NCI-H510A treated with DMSO at 0.1 percent for 48 hours (cell line): ENCODE data around the gene ODAD3.
"Not testable (repeated sequence)": the region's sequence is repeated elsewhere in the genome, so short reads cannot be mapped to it uniquely, and the experiment has no call there.

Experiments used
- DNase-seq: peaks from one replicate; lab custom pipeline; 2025; lab: John Stamatoyannopoulos, UW

The ODAD3 gene

DNA sequence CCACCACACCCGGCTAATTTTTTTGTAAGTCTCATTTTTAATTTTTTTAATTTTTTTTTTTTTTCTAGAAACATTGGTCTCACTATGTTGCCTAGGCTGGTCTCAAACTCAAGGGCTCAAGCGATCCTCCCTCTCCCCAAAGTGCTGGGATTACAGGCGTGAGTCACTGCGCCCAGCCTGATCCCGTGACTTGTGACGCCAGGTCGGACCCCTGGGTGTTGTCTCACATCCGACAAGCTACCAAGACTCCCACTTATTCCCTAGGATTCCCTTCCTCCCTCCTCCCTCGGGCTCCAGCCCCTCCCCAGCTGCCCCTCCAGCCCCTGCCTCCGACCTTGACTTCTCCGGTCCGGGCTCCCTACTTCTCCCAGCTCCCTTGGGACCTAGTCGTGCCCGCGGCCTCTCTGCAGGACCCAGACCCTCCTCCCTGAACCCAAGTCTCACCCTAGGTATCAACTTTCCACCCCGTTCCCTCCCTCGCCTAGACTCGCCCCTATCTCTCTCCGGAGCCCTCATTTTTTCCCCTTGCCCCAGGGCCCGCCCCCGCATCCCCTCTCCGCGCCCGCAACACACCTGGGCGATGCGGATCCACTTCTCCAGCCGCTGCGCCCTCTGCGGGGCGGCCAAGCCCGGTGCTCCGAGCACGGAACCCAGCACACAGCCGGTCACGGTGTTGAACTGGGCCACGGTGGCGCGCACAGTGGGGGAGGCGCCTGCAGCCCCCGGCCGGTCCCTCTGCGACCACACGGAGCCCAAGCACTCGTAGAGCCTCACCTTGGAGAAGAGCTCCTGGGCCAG, 28.9 kb downstream of the ODAD3 start:
- DNase-seq = no peak

DNA sequence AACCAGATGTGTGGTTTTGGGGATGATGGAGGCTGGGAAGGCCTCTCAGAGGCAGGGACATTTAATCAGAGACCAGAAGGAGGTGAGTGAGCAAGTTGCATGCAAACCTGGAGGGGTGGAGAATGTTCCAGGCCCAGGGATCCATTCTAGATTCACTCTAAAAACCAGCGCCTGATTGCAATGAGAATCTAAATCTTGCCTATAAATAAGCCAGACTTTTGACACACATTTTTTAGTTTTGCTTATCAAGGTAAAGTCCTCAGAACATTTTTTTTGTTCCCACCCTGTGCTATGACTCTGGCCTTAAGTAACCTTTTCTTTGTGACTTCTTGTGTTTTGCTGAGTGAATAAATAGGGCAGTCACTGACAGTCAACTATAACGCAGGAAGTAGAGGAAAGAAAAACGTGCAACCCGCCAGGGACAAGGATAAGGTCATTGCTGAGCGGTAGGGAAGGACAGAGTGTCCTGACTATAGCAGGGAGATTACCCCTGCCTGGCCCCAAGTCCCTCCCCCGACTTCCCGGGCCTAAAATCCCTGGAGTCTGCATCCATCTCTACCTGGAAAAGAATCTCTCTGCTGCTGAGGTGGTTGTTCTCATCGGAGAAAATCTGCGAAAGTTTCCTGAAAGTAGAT, 30.2 kb downstream of the ODAD3 start:
- DNase-seq = no peak

GRCh38 chr19:11401808-11402543, 32.9 kb downstream of the ODAD3 start:
- no peak for DNase-seq

DNA sequence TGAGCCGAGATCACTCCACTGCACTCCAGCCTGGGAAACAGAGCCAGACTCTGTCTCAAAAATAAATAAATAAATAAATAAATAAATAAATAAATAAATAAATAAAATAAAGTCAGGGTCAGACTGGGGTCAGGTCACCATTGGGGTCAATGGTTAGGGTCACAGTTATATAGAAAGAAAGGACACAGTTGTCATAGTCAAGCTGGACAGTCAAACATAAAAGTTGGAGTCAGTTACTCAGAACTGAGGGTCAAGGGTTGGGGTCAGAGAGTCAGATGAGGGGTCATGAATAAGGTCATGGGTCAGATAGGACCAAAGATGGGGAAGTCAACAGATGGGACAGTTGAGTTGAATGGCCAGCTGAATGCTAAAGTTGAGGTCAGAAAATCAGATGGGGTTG, 34.1 kb downstream of the ODAD3 start:
- no peak for DNase-seq

GRCh38 chr19:11399667-11400066, 35.3 kb downstream of the ODAD3 start:
- DNase-seq = no peak

- DNase-seq = no peak
Observed at GRCh38 chr19:11397089-11397610, 37.8 kb downstream of the ODAD3 start.

DNA sequence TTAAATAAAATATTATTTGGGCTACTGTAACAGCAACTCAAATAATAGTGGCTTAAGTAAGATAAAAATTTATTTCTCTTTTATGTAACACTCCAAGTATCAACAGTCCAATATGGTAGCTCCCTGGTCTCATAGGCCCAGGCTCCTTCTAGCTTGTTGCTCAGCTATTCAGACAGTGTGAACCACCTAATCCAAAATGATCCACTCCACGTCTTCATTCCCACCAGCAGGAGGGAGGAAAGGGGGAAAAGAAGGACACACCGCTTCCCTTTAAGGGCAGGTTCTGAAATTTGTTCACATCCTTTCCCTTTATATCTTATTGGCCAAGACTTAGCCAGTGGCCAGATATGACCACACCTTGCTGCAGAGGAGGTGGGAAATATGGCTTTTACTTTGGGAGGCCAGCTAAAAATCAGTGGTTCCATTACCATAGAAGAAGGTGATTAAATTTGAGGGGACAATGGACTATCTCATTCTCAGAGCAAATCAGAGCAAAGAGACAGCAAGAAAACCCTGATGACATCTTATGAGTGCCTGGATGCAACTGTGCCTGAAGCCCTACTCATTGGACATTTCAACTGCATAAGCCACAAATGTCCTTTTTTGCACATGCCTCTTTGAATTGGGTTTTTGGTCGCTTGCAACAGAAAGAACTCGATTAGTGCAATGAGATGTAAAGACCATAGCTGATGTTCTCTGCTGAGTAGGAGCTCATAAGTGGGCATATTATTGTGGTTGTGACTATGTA, 43.8 kb downstream of the ODAD3 start:
- DNase-seq = no peak

GRCh38 chr19:11390359-11390758, 44.6 kb downstream of the ODAD3 start:
- no peak for DNase-seq

DNA sequence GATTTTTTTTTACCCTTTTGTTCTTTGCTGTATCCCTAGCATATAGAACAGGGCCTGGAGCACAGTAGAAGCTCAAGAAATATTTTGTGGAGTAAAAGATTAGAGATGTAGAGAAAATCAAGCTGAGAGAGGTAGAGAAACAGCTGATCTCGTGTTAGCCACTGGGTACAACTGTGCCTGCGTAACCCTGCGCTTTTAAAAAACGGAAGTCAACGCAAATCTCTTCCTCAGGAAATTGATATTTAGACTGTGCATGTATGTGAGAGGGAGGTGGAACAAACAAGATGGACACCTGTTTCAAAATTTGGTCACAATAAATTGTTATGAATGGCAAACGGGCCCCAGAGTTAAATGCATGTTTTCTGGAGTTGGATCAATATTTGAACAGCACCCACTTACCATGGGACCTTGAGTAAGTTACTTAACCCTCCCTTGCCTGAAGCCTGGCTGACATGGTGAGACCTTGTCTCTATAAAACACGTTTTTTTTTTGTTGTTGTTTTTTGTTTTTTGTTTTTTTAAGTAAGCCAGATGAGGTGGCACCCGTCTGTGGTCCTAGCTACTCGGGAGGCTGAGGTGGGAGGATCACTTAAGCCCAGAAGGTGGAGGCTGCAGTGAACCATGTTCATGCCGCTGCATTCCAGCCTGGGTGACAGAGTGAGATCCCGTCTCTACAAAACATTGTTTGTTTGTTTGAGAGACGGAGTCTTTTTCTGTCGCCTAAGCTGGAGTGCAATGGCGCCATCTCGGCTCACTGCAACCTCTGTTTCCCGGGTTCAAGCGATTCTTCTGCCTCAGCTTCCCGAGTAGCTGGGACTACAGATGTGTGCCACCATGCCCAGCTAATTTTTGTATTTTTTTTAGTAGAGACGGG, 47.5 kb downstream of the ODAD3 start:
- peak; percentile 38 for DNase-seq

GRCh38 chr19:11384778-11385129, 50.2 kb downstream of the ODAD3 start:
- DNase-seq = peak; percentile 9

DNA sequence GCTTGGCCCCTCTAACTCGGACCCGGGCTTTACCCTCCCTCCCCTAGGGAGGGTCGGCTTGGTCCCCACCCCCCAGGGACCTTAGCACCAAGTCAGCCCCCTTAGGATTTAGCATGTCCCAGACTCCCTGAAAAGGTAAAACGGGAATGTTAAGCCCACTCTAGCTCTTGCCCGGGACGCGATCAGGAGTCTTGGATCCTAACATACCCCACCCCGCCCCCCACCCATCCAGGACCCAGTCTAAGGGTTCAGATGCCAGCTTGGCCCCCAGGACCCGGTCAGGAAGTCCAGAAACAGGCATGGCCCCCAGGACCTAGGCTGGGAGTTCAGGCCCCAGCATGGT, 51.2 kb downstream of the ODAD3 start:
- DNase-seq = no peak

DNA sequence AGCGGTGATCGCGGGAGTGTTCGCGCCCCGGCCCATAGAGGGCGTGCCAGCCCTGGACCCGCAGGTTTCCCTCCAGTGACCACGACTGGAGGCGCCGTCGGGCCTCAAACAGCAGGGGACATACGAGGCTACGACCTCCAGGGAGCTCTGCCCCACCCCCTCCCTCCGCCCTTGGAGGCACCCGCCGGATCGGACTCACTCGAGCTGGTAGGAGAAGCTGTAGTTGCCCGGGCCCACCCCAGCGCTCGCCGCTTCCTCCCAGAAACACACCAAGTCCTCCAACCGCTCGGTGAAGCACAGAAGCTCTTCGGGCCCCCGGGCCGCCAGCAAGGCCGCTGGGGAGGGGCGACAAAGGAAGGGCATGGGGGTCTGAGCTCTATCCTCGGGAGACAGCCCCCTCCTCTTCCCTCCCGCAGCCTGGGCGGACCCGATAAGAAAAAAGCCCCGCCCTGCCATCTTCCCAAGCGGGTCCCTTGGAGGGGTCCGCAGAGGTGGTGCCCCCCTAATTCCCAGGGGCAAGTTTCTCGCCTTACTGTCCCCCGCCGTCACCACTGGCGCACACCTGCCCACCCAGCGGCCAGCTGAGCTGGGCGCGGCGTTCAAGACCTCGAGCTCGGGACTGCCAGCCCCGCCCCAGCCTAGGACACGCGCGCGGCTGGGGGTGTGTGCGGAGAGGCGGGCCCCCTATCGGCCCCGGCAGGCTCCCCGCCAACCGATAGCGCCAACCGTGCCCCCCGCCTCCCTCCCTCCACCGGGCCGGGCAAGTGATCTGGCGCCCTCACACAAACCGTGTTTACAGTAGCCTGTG, 51.8 kb downstream of the ODAD3 start:
- peak; percentile 65 for DNase-seq

DNA sequence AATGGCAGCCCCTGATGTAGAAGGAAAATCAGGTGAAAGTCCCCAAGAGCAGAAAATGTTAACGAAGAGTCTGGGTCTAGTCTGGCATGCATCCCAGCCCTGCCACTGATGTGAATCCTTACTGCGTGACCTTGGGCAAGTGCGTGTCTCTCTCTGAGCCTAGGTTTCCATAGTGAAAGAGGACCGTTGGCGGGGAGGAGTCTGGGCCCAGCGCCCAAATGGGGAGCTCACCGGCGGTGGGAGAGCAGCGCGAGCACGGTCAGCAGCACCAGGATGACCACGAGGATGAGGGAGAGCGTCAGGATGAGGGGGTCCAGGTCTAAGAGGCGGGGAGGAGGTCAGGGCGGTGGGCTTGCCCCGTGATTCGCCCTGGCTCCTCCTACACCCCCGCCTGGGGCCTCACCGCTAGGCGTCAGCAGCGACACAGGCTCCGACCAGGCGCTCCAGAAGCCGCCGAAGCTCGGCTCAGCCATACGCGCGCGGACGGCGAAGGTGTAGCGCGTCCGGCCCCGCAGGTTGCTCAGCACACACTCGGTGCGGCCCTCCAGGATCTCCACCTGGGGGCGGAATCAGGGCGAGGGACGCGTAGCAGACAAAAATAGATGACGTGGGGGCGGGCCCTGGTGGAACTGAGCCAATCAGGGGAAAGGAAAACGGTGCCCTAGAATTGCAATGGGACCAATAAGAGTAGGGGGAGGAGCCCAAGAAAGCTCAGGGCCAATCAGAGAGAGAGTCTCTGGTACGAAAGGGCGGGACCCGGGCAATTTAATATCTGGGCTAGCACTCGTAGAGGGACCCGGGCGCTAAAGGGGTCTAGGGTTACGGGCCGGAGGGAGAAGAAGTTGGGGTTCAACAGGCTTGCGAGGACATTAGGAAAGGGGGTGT, 54.0 kb downstream of the ODAD3 start:
- no peak for DNase-seq

DNA sequence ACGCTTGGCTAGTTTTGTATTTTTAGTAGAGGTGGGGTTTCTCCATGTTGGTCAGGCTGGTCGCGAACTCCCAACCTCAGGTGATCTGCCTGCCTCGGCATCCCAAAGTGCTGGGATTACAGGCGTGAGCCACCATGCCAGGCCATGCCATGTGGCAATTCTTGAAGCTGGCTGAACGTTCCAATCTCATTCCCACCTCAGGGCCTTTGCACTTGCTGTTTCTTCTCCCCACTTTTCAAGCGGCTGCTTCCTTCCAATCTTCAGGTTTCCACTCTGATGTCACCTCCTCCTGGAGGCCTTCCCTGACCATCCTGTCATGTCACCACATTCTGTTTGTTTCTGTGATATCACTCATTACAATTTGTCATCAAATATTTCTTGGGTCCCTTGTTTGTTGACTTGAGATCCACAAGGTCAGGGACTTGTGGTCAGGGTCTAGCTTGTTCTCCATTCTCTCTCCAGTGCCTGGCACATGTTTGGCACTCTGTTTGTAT, 55.0 kb downstream of the ODAD3 start:
- no peak for DNase-seq

DNA sequence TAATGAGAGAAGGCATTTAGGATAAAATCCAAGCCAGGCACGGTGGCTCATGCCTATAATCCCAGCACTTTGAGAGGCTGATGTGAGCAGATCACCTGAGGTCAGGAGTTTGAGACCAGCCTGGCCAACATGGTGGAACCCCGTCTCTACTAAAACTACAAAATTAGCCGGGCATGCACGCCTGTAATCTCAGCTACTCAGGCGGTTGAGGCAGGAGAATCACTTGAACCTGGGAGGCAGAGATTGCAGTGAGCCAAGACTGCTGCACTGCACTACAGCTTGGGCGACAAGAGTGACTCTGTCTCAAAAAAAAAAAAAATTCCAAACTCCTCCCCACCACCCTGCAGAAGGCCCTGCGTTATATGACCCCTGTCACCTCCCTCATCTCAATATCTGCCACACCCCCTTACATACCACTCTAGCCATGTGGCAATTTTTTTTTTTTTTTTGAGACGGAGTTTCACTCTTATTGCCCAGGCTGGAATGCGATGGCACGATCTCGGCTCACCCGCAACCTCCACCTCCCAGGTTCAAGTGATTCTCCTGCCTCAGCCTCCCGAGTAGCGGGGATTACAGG, 55.6 kb downstream of the ODAD3 start:
- DNase-seq = not testable (repeated sequence)

GRCh38 chr19:11378319-11379189, 56.4 kb downstream of the ODAD3 start:
- DNase-seq = peak; percentile 25

- DNase-seq = no peak
Observed at GRCh38 chr19:11377756-11378155, 57.2 kb downstream of the ODAD3 start.

GRCh38 chr19:11377237-11377636, 57.7 kb downstream of the ODAD3 start:
- peak; percentile 5 for DNase-seq
